Right ventricle myocardium inferior (tissue), 1 donor: ENCODE measurements around the gene SEC24B. TPM values are rescaled to one million over a fixed set of nuclear protein-coding genes. Genes with fewer than 3 reads are reported as not detected.

Experiments used
- ATAC-seq: fragments of 200-7000 bp; cut with Tn5 transposase; one replicate; pipeline ENCODE4 v1.9.1; 2020; ENCODE audit warnings: mild to moderate bottlenecking, moderate library complexity
- DNase-seq: peaks from one replicate; pipeline ENCODE4 v3.0.0; 2021; ENCODE audit errors: missing footprints
- intact Hi-C: fragments of 100-400 bp; cut with DNase I; formaldehyde crosslinking; loops from one replicate; pipeline ENCODE4 v1.11.0; 2022
- long read RNA-seq: library from polyadenylated mRNA; unstranded; transcript quantifications from one replicate; pipeline ENCODE4 v2.0.0, GENCODE V29; 2021
- total RNA-seq: library from RNA; stranded (reverse); fragmentation: NEBNext Ultra II Directional; extraction: Animal tissue kit (Norgen Biotek cat#: 25700); gene quantifications from one replicate; pipeline ENCODE4 v1.2.1, GENCODE V29; 2021
- donor health status: DM: no; HTN: yes; CAD: no; lungs with severe emphysema.

Gene SEC24B
- total RNA-seq, result 26.1 TPM
- long read RNA-seq, partial matches to known transcripts, result 2 of 11 reads
- long read RNA-seq, other reads (novel, unspliced or antisense), result 6 of 11 reads

GRCh38 chr4:109433205-109434006 lies at the start of gene SEC24B:
Gene SEC24B (plus strand): TSS chr4:109433815. CDS start chr4:109433870, 55 bp downstream.
- peak; percentile 96 for DNase-seq
- peak; percentile 96 for ATAC-seq
- intact Hi-C loops, result loop anchor here (2.0 to 5.0 kb wide), 4 partner anchors 59 to 384 kb away; partner anchors contain the start of genes CASP6, GAR1 and MCUB

- intact Hi-C loops, result no loop called here
- no peak for DNase-seq
- no peak for ATAC-seq
These were observed 49.8 kb upstream of the SEC24B start for GRCh38 chr4:109383823-109384222.

GRCh38 chr4:109385260-109385659 lies 48.4 kb upstream of the SEC24B start:
- no peak for ATAC-seq
- intact Hi-C loops, result no loop called here
- DNase-seq, result no peak

- DNase-seq, result no peak
- ATAC-seq, result peak; percentile 63
- intact Hi-C loops, result no loop called here
These were observed 44.1 kb upstream of the SEC24B start for GRCh38 chr4:109389369-109390114.

GRCh38 chr4:109390115-109390768 lies 43.4 kb upstream of the SEC24B start:
- ATAC-seq (no peak), DNase-seq (no peak)
- intact Hi-C loops, result no loop called here

GRCh38 chr4:109395694-109396093 lies 37.9 kb upstream of the SEC24B start:
- intact Hi-C loops, result no loop called here
- DNase-seq (no peak), ATAC-seq (no peak)

- ATAC-seq (no peak), DNase-seq (no peak)
- intact Hi-C loops, result no loop called here
These were observed 34.7 kb upstream of the SEC24B start for GRCh38 chr4:109398928-109399327.

- DNase-seq (no peak), ATAC-seq (peak; percentile 52)
- intact Hi-C loops, result loop anchor here (2.0 to 10.0 kb wide), 2 partner anchors 572 to 722 kb away; no protein-coding TSS in a partner anchor
These were observed 27.2 kb upstream of the SEC24B start for GRCh38 chr4:109406337-109406931.

- DNase-seq (no peak), ATAC-seq (no peak)
- intact Hi-C loops, result loop anchor here (2.0 to 10.0 kb wide), 2 partner anchors 572 to 722 kb away; no protein-coding TSS in a partner anchor
These were observed 26.4 kb upstream of the SEC24B start for GRCh38 chr4:109407027-109407737.

GRCh38 chr4:109408711-109409110 lies 24.9 kb upstream of the SEC24B start:
- no peak for DNase-seq
- intact Hi-C loops, result loop anchor here (10.0 kb wide), 1 partner anchor 724 kb away; no protein-coding TSS in a partner anchor
- ATAC-seq, result no peak

- ATAC-seq (no peak), DNase-seq (no peak)
- intact Hi-C loops, result no loop called here
These were observed 23.4 kb upstream of the SEC24B start for GRCh38 chr4:109410226-109410625.

GRCh38 chr4:109410776-109411175 lies 22.8 kb upstream of the SEC24B start:
- intact Hi-C loops, result no loop called here
- no peak for DNase-seq
- no peak for ATAC-seq

GRCh38 chr4:109411964-109412363 lies 21.7 kb upstream of the SEC24B start:
- DNase-seq, result peak; percentile 83
- ATAC-seq, result peak; percentile 83
- intact Hi-C loops, result no loop called here

GRCh38 chr4:109412776-109413175 lies 20.8 kb upstream of the SEC24B start:
- intact Hi-C loops, result no loop called here
- no peak for DNase-seq
- peak; percentile 65 for ATAC-seq

GRCh38 chr4:109414938-109415337 lies 18.7 kb upstream of the SEC24B start:
- intact Hi-C loops, result no loop called here
- DNase-seq (no peak), ATAC-seq (no peak)

GRCh38 chr4:109418588-109418987 lies 15.0 kb upstream of the SEC24B start:
- DNase-seq, result no peak
- ATAC-seq, result no peak
- intact Hi-C loops, result no loop called here

GRCh38 chr4:109419679-109420078 lies 13.9 kb upstream of the SEC24B start:
- intact Hi-C loops, result loop anchor here (5.0 to 10.0 kb wide), 3 partner anchors 238 to 1095 kb away; partner anchors contain the start of gene CFI
- DNase-seq (no peak), ATAC-seq (no peak)
